ENCODE results near the gene ALLC. TPM values are rescaled to one million over a fixed set of nuclear protein-coding genes. Genes with fewer than 3 reads are reported as not detected.
"Not testable (repeated sequence)": the region's sequence is repeated elsewhere in the genome, so short reads cannot be mapped to it uniquely, and the experiment has no call there.

Gene ALLC
- under 1 TPM in 1 of 2 donors, not detected in 1; 0.26 TPM for total RNA-seq
- long read RNA-seq = 0 reads

DNA sequence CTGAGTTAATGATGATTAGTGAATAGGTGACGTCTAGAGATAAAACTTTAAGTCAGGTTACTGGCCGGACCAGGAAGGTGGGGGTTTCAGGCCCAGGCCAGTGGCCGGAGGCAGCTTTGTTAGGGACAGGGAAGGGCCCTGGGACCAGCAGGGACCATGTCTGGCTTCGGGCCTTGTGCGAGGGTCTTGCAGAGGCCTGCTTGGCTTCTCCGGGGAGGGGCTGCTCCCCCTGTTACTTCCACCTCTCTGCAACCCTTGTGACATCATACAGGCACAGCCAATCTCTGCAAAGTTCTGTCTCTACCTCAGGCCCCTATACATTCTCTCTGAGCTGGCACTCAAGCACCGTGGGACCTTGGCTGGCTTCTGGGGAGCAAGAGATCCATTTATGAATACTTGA lies at the start of gene ALLC:
TSS of gene ALLC (plus strand) at position 320 of the 400 bp plus-strand sequence. CDS start 12,958 bp downstream, outside the sequence.
- intact Hi-C loops (cut with DNase I) = no loop called here
- DNase-seq (no peak), ATAC-seq (no peak)

GRCh38 chr2:3608373-3609278 lies 49.4 kb upstream of the ALLC start:
- ATAC-seq (no peak), DNase-seq (no peak)
- intact Hi-C loops (cut with DNase I) = no loop called here

GRCh38 chr2:3609279-3609673 lies 48.7 kb upstream of the ALLC start:
- ATAC-seq; intact Hi-C loops (cut with DNase I); DNase-seq: not testable (repeated sequence)

DNA sequence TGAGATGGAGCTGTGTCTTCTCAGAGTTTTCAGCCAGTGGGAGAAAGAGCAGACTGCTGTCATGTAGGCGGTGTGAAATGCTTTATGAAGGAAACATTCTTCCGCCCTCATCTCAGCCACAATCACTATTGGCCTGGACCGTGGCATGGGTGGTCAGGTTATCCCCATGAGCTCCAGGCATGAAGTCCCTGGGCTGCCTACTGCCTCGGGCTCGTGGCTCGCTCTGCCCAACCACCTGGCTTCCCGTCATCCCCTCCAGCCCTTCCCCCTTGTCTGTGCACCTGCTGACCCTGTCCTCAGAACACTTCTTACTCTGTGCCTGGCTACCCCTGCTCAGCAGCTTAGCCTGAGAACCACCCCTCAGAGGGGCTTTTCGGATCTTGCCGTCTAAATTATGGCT lies 47.6 kb upstream of the ALLC start:
- ATAC-seq (no peak), DNase-seq (no peak)
- intact Hi-C loops (cut with DNase I) = no loop called here

- intact Hi-C loops (cut with DNase I) = no loop called here
- DNase-seq (no peak), ATAC-seq (no peak)
These were observed 47.0 kb upstream of the ALLC start for GRCh38 chr2:3610881-3611505.

GRCh38 chr2:3611589-3611988 lies 46.4 kb upstream of the ALLC start:
- DNase-seq (no peak), ATAC-seq (no peak)
- intact Hi-C loops (cut with DNase I) = no loop called here

DNA sequence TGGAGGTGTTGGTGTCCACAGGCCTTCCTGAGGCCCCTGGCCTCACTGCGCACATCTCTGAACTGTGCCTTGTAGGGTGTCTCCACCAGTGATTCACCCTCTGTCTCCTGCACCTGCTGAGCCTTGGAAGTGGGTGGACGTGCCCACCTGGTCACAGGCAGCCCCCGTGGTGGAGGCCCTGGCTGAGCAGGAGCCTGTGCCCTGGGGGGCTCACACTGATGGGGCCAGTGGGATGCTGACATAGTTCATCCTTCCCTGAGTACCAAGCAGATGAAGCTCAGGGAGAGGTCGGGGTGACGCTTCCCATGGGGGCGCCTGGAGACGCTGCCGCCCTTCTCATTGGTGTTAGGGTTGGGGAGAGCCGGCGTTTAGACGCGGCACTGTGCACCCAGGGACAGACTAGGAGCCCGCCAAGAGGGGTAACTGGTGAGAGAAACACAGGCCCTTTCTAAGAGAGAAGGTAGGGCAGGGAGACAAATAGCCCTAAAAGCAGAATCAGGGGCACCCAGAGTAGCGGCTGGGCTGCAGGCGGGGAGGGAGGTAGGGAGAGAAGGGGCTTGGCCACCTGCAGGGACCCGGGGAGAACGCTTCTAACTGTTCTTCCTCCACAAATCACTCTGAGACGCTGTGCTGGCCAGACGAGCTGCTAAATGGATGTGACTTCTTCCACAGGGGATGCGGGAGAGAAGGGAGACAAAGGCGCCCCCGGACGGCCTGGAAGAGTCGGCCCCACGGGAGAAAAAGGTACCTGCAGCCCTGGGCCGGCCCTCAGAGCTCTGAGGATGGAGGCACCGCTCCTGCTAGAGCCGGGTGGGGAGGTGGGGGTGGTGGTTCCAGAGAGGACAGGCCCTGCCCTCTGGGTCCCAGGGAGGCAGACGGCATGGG lies 45.1 kb upstream of the ALLC start:
- no peak for ATAC-seq
- intact Hi-C loops (cut with DNase I) = no loop called here
- no peak for DNase-seq

DNA sequence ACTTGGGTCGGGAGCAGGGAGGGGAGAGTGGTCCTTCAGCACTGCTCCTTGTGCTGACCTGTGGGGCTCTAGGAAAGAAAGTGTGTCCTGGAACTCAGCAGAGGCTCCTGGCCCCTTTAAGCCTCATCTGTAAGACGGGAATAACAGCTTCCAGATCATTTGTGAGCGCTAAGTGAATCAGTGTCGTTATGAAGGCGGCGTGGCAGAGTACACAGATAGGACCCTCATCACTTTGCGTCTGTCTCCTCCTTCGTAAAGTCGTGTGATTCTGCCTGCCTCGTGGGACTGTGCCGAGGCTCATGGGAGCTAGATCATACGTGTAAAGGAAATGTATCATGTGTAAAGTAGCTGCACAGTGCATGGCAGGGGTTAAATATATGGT lies 44.5 kb upstream of the ALLC start:
- no peak for ATAC-seq
- intact Hi-C loops (cut with DNase I) = no loop called here

GRCh38 chr2:3614743-3615142 lies 43.3 kb upstream of the ALLC start:
- ATAC-seq; intact Hi-C loops (cut with DNase I); DNase-seq: not testable (repeated sequence)

More for the DNA sequence above, 44.5 kb upstream of the ALLC start:
- DNase-seq = no peak

DNA sequence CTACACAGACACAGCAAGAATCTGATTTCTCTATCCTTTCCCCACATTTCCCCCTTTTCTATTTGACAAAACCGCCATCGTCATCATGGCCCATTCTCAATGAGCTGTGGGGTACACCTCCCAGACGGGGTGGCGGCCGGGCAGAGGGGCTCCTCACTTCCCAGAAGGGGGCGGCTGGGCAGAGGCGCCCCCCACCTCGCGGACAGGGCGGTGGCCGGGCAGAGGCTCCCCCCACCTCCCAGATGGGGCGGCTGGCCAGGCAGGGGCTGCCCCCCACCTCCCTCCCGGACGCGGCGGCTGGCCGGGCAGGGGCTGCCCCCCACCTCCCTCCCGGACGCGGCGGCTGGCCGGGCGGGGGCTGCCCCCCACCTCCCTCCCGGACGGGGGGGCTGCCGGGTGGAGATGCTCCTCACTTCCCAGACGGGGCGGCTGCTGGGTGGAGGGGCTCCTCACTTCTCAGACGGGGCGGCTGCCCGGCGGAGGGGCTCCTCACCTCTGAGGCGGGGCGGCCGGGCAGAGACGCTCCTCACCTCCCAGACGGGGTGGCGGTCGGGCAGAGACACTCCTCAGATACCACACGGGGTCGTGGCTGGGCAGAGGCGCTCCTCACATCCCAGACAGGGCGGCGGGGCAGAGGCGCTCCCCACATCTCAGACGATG lies 42.3 kb upstream of the ALLC start:
- DNase-seq; intact Hi-C loops (cut with DNase I): not testable (repeated sequence)

GRCh38 chr2:3616435-3617197 lies 41.4 kb upstream of the ALLC start:
- intact Hi-C loops (cut with DNase I); DNase-seq; ATAC-seq: not testable (repeated sequence)

More for the DNA sequence above, 42.3 kb upstream of the ALLC start:
- ATAC-seq = not testable (repeated sequence)

DNA sequence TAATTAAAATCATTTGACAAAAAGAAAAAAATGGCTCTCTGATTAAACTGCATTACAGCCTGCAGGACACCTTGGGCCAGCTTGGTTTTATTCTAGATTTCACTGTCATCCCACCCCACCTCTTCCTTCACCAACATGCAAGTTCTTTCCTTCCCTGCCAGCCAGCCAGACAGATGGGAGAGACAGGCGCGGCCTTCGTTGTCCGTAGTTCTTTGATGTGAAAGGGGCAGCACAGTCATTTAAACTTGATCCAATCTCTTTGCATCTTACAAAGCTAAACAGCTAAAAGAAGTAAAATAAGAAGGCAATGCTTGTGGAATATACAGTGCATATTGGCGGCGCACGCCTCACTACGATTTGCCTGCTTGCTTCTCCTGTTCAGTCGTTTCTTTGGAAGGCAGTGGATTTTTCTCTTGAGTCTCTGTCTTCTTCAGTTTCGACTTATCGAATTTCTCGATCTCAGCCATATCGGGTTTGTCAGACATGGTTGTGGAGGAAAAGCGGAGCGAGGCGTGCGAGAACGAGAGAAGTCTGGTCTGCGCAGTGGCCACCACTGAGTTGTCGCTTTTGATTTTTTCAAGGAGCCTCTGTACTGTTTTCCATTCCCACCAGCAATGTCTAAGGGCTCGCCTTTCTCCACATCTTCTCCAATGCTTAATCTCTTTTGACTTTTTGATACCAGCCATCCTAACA lies 40.7 kb upstream of the ALLC start:
- DNase-seq = no peak
- intact Hi-C loops (cut with DNase I) = no loop called here
- ATAC-seq = no peak

DNA sequence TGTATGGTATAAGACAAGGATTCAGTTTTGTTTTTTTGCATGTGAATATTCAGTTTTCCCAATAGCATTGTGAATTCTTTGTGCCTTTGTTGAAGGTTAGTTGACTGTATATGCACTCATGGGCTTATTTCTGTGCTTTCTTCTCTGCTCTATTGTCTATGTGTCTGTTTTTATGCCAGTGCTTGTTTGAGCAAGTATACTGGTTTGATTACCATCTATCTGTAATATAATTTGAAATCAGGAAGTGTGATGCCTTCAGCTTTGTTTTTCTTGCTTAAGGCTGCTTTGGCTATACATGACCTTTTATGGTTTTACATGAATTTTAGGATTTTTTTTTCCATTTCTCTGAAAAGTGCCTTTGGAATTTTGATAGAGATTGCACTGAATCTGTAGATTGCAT lies 39.6 kb upstream of the ALLC start:
- intact Hi-C loops (cut with DNase I) = no loop called here
- DNase-seq = no peak
- no peak for ATAC-seq

DNA sequence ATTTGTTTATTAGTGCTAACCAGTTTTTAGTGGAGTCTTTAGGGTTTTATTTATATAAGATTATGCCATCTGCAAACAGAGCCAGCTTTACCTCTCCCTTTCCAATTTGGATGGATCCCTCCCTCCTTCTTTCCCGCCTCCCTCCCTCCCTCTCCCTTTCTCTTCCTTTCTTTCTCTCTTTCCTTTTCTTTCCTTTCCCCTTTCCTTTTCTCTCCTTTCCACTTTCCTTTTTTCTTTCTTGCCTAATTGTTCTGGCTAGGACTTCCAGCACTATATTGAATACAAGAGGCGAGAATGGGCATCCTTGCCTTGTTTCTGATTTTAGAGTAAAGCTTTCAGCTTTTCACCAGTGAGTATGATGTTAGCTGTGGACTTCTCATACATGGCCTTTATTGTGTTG lies 39.0 kb upstream of the ALLC start:
- intact Hi-C loops (cut with DNase I) = no loop called here
- no peak for ATAC-seq
- DNase-seq = no peak

DNA sequence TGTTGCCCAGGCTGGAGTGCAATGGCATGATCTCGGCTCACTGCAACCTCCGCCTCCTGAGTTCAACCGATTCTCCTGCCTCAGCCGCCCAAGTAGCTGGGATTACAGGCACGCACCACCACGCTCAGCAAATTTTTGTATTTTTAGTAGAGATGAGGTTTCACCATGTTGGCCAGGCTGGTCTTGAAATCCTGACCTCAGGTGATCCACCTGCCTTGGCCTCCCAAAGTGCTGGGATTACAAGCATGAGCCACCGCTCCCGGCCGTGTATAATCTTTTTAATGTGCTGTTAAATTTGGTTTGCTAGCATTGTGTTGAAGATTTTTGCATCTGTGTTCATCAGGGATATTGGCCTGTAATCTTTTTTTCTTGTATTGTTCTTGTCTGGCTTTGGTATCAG lies 38.3 kb upstream of the ALLC start:
- DNase-seq; ATAC-seq; intact Hi-C loops (cut with DNase I): not testable (repeated sequence)

GRCh38 chr2:3620834-3621233 lies 37.2 kb upstream of the ALLC start:
- no peak for DNase-seq
- intact Hi-C loops (cut with DNase I) = no loop called here
- ATAC-seq = no peak

DNA sequence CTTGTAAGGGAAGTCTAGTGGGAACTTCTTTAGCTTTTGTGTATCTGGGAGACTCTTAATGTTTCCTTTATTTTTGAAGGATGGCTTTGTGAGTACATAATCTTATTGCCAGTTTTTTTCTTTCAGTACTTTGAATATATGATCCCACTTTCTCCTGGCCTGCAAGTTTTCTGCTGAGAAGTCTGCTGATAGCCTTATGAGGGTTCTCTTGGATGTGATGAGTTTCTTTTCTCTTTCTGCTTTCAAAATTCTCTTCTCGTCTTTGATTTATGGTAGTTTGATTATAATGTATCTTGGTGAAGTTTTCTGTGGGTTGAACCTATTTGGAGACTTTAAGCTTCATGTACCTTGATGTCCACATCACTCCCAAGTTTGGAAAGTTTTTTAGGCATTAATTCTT lies 35.0 kb upstream of the ALLC start:
- ATAC-seq (no peak), DNase-seq (no peak)
- intact Hi-C loops (cut with DNase I) = no loop called here

All from left cardiac atrium (tissue), 4 donors.